Inflammatory macrophage treated with lipopolysaccharide for 1 hour (primary cell): ENCODE measurements around the gene AMHR2.

ENCODE experiments used
- DNase-seq, 2 donors: peaks; one replicate each; pipeline ENCODE4 v3.0.0-alpha.2; 2020 to 2022

The AMHR2 gene

GRCh38 chr12:53453953-53454640 is 30.4 kb downstream of the AMHR2 start:
- DNase-seq = no peak

- no peak for DNase-seq
Observed at GRCh38 chr12:53454707-53455106, 31.1 kb downstream of the AMHR2 start.

- no peak for DNase-seq
Observed at GRCh38 chr12:53456654-53457366, 33.2 kb downstream of the AMHR2 start.

GRCh38 chr12:53459097-53459496 is 35.4 kb downstream of the AMHR2 start:
- no peak for DNase-seq

GRCh38 chr12:53461059-53461458 is 37.4 kb downstream of the AMHR2 start:
- no peak for DNase-seq

GRCh38 chr12:53461591-53461990 is 37.9 kb downstream of the AMHR2 start:
- DNase-seq = no peak

- no peak for DNase-seq
Observed at GRCh38 chr12:53462935-53463334, 39.3 kb downstream of the AMHR2 start.

GRCh38 chr12:53463802-53464560 is 40.3 kb downstream of the AMHR2 start:
- no peak for DNase-seq

- no peak for DNase-seq
Observed at GRCh38 chr12:53464685-53465418, 41.2 kb downstream of the AMHR2 start.

- DNase-seq = no peak
Observed at GRCh38 chr12:53465679-53466078, 42.0 kb downstream of the AMHR2 start.

GRCh38 chr12:53466640-53467039 is 43.0 kb downstream of the AMHR2 start:
- no peak for DNase-seq

GRCh38 chr12:53467082-53467481 is 43.4 kb downstream of the AMHR2 start:
- no peak for DNase-seq

GRCh38 chr12:53467880-53468279 is 44.2 kb downstream of the AMHR2 start:
- no peak for DNase-seq

- DNase-seq = no peak
Observed at GRCh38 chr12:53468282-53468681, 44.6 kb downstream of the AMHR2 start.

GRCh38 chr12:53472056-53472582 is 48.5 kb downstream of the AMHR2 start:
- no peak for DNase-seq

- no peak for DNase-seq
Observed at GRCh38 chr12:53474077-53474476, 50.4 kb downstream of the AMHR2 start.

GRCh38 chr12:53474819-53475218 is 51.2 kb downstream of the AMHR2 start:
- DNase-seq = peak; percentile 13 to 20

- peak in 1 of 2 donors; percentile 18 for DNase-seq
Observed at GRCh38 chr12:53476769-53477209, 53.1 kb downstream of the AMHR2 start.

GRCh38 chr12:53478865-53479264 is 55.2 kb downstream of the AMHR2 start:
- no peak for DNase-seq

GRCh38 chr12:53479331-53479730 is 55.7 kb downstream of the AMHR2 start:
- no peak for DNase-seq

GRCh38 chr12:53480491-53481442 is 57.1 kb downstream of the AMHR2 start:
- no peak for DNase-seq
